Measurements from ENCODE around the gene WDR91.
"Not testable (repeated sequence)": the region's sequence is repeated elsewhere in the genome, so short reads cannot be mapped to it uniquely, and the experiment has no call there.

WDR91 gene

GRCh38 chr7:135233570-135233969, 22.2 kb upstream of the WDR91 start, which contains the start of gene STRA8:
Gene STRA8 (plus strand): TSS chr7:135233838. CDS start chr7:135240525, 6,687 bp downstream.
- no peak for DNase-seq (ENCODE audit: low spot score)

- no peak for DNase-seq (ENCODE audit: low spot score)
Measured at GRCh38 chr7:135232720-135233119, 21.4 kb upstream of the WDR91 start.

DNA sequence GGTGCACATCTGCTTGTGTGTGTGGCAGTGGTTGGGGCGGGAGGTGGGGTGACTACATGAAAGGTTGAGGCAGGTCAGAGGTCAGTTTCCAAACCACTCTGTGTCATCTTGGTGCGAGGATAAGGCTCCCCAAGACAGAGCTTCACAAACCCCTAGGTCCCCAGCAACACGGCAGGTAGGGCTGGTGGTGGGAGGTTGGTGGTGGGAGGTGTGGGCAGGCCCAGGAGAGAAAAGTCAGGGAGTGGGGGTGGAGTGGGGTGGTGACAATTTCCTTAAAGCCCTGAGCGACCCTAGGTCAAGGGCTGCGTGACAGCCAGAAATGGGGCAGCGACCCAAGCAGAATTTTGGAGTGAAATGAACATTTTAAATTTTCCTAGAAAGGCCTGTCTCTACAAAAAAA, 20.8 kb upstream of the WDR91 start:
- no peak for DNase-seq (ENCODE audit: low spot score)

GRCh38 chr7:135231686-135232085, 20.4 kb upstream of the WDR91 start:
- no peak for DNase-seq (ENCODE audit: low spot score)

DNA sequence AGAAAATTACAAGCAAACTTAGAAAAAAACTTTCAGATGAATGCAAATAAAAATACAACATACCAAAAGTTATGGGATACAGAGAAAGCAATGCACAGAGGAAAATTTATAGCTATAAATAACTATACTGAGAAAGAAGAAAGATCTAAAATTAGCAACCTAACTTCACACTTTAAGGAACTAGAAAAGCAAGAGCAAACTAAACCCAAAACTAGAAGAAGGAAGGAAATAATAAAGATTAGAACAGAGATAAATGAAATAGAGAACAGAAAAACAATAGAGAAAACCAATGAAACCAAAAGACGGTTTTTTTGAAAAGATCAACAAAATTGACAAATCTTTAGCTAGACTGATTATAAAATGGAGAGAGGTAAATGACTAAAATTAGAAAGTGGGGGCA, 12.7 kb upstream of the WDR91 start:
- DNase-seq (ENCODE audit: low spot score), result no peak

DNA sequence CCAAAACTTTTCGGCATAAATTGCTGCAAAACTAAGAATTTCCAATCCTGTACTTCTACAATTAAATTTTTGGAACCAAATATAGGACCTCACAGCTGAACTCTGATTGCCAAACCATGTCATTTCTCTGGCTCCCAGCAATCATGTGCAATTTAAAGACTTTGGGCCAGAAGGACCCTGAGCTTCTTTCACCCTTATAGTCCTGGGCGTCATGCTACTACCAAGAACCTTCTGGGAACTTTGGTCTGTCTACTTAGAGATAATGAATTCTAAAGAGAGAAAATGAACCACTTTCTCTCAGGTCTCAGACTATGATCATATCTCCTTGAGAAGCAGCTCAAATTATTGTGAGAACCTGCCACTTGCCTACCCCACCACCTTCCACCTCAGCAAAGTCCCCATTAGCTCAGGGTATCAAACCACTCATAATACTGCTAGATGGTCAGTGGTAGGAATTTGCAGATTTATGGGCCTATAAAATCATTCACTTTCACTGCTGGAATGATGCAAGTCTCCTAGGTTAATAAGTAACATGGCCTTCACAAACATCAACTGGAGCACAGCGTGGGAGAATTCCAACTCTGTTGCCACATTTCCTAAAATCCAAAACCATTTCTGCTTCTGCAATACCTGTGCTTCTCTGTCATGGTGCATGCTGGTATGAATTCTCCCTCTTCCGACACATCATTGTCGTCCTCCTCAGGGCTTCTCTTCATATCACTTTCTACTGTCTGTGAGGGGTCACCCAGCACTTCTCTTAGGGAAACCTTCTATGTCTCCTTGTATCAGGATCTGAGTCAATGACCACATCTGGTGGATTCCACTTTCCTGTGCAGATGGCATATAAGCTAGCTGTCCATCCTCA, 6.6 kb upstream of the WDR91 start:
- DNase-seq (ENCODE audit: low spot score), result peak; percentile 70

DNA sequence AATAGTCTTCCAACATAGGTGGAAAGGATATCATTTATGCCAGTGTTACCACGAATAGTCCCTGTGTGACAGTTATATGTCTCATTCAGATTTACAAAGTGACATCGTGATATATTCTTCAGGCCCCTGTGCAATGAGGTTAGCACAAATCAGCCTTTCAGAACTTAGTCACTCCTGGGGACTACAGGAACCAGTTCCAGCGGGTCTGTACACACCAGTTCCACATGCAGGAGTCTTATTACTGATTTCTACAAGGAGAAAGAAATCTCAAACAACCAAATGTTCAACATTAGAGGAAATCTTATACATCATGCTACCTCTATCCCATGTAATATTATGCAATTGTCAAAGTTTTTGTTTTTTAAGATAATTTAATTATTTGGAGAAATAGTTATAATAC, 4.4 kb upstream of the WDR91 start:
- DNase-seq (ENCODE audit: low spot score), result no peak

GRCh38 chr7:135215180-135215579, 3.9 kb upstream of the WDR91 start:
- no peak for DNase-seq (ENCODE audit: low spot score)

GRCh38 chr7:135213831-135214230, 2.5 kb upstream of the WDR91 start:
- no peak for DNase-seq (ENCODE audit: low spot score)

DNA sequence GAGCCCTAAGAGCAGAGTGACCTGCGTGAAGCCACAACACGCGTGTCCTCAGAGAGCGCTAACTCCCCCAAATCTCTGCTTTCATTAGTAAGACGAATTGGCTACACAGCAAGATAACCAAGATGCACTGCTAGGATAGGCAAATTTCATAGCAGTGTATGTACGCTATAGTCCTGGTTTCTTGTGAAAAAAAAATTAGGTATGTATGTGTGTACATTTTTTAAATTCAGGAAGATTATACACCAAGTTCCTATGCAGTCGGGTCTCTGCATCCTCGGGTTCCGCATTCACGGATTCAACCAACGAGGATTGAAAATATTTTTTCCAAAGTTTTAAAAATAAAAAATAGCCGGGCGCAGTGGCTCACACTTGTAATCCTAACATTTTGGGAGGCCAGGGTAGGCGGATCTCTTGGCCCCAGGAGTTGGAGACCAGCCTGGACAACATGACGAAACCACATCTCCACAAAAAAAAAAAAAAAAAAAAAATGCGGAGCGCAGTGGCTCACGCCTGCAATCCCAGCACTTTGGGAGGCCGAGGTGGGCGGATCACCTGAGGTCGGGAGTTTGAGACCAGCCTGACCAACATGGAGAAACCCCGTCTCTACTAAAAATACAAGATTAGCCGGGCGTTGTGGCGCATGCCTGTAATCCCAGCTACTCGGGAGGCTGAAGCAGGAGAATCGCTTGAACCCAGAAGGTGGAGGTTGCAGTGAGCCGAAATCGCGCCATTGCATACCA, 790 bp upstream of the WDR91 start:
- DNase-seq (ENCODE audit: low spot score), result not testable (repeated sequence)

- DNase-seq (ENCODE audit: low spot score), result no peak
Measured at GRCh38 chr7:135210888-135211178, 493 bp downstream of the WDR91 start.

GRCh38 chr7:135209225-135209834, 2.0 kb downstream of the WDR91 start:
- DNase-seq (ENCODE audit: low spot score), result no peak

GRCh38 chr7:135208102-135208793, 3.1 kb downstream of the WDR91 start:
- DNase-seq (ENCODE audit: low spot score), result no peak

DNA sequence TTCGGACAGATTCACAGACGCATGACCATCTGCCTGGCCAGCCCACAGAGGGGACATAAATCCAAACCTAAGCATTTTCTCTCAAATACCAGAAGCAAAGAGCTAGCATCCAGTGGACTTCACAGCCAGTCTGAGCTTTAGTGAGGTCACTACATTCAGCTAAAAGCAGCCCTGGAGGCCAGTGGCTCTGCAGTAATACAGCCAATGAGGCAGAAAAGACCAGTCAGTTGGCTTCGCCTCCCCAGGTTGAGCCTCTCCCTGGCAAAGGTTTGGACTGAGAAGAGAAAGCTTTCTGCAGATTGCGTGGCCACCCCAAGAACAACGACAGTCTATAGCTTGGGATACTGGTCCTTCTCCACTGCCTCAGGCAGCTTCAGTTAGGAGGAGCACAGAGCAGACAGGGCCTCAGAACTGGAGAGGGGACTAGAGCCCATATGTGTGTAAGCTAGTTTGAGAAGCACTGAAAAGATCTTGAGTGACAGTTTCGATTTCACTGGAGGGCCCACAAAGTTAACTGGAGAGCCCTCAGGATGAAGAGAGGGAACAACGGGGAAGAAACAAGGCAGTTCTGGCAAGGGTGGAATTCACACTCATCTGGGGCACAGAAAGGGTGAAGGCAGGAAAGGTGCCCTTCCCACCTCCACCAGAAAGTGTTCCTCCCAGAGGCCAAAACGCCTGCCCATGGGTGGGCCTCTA, 3.8 kb downstream of the WDR91 start:
- DNase-seq (ENCODE audit: low spot score), result no peak

- no peak for DNase-seq (ENCODE audit: low spot score)
Measured at GRCh38 chr7:135206941-135207391, 4.4 kb downstream of the WDR91 start.

DNA sequence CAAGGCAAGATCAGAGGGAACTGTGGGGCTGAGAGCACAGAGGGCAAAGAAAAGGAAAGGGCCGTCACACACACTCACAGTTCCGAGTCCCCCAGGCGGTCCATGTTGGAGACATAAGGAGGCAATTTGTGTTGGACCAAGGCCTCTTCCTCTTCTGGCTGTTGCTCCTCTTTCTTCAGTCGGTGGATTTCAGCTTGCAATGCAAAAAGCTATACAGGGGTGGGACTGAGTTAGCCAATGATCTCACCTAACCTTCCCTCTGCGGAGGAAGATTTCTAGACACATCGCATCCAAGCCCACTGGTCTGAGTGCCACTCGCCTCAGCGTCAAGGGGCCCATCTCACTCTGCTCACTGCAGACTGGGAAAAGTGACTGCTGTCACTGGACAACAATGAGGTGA, 5.5 kb downstream of the WDR91 start:
- DNase-seq (ENCODE audit: low spot score), result no peak

GRCh38 chr7:135204876-135205275, 6.5 kb downstream of the WDR91 start:
- DNase-seq (ENCODE audit: low spot score), result no peak

DNA sequence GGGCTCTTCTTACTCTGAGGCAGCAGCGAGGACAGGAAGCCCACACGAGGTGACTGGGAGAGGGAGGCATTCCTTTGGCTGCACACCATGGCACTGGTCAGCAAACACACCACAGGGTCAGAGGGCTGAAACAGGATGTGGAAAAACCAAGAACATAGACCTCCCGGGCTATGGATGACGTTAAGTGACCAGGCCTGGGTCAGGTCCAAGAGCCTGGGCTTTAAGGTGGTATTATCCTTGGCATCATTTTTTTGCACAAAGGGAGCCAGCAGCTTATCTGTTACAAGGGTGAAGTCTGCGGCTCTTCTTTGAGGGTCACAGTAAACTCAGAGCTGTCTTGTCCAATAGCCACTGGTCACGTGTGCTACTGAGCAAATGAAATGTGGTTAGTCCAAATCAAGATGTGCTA, 7.0 kb downstream of the WDR91 start:
- DNase-seq (ENCODE audit: low spot score), result no peak

GRCh38 chr7:135201350-135201749, 10.0 kb downstream of the WDR91 start:
- DNase-seq (ENCODE audit: low spot score), result no peak

GRCh38 chr7:135200821-135201331, 10.4 kb downstream of the WDR91 start:
- DNase-seq (ENCODE audit: low spot score), result no peak

GRCh38 chr7:135199439-135199838, 11.9 kb downstream of the WDR91 start:
- no peak for DNase-seq (ENCODE audit: low spot score)
